ENCODE measurements around the gene CELF4.

Gene CELF4

GRCh38 chr18:37430357-37431076, 135.1 kb downstream of the CELF4 start:
- in situ Hi-C loops (cut with MboI; ENCODE audit: low pct_unique_long_range_greater_than_20kb, low sequenced_read_pairs, unreplicated experiment), result no loop called here
- DNase-seq (ENCODE audit: low spot score), result no peak
- TF ChIP-seq, protein P1, sequence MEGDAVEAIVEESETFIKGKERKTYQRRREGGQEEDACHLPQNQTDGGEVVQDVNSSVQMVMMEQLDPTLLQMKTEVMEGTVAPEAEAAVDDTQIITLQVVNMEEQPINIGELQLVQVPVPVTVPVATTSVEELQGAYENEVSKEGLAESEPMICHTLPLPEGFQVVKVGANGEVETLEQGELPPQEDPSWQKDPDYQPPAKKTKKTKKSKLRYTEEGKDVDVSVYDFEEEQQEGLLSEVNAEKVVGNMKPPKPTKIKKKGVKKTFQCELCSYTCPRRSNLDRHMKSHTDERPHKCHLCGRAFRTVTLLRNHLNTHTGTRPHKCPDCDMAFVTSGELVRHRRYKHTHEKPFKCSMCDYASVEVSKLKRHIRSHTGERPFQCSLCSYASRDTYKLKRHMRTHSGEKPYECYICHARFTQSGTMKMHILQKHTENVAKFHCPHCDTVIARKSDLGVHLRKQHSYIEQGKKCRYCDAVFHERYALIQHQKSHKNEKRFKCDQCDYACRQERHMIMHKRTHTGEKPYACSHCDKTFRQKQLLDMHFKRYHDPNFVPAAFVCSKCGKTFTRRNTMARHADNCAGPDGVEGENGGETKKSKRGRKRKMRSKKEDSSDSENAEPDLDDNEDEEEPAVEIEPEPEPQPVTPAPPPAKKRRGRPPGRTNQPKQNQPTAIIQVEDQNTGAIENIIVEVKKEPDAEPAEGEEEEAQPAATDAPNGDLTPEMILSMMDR (IDR thresholded peaks at IDR 0.05; ENCODE audit: extremely low read depth, insufficient read depth, missing control alignments), result no peak

- DNase-seq (ENCODE audit: low spot score), result no peak
- TF ChIP-seq, protein P1 (IDR thresholded peaks at IDR 0.05; ENCODE audit: extremely low read depth, insufficient read depth, missing control alignments), result no peak
- in situ Hi-C loops (cut with MboI; ENCODE audit: low pct_unique_long_range_greater_than_20kb, low sequenced_read_pairs, unreplicated experiment), result no loop called here
These were observed 135.8 kb downstream of the CELF4 start for GRCh38 chr18:37429791-37430190.

DNA sequence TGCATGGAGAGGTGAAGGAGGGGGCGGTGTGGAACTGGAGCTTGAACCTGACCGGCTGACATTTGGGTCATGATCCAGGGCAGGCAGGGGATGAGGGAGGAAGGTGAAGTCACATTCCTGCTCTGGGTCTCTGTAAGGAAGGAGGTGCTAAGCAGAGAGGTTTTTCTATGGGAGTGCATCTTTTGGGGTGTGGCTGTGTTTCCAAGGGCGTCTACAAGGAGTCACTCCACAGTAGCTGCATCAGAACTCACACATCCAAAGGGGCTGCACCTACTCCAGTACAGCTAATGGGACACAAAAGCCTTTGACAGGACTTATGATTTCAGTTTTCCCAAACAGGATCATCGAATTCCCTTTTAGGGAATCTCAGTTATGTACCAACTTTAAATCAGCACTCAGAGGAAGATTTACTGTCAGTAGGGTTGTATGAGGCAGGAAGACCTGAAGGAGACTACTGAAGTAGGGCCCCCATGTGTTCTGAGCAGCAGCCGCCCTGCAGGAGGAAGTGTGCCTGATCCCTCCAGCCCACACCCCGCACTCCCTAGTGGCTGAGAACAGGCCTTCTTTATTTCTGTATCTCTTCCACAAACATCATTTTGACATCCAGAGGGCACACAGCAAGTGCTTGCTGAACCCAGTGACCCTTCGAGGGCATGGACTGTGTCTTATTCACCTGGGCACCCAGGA, 137.2 kb downstream of the CELF4 start:
- in situ Hi-C loops (cut with MboI; ENCODE audit: low pct_unique_long_range_greater_than_20kb, low sequenced_read_pairs, unreplicated experiment), result no loop called here
- no peak for DNase-seq (ENCODE audit: low spot score)
- TF ChIP-seq, protein P1 (IDR thresholded peaks at IDR 0.05; ENCODE audit: extremely low read depth, insufficient read depth, missing control alignments), result no peak

GRCh38 chr18:37426586-37426985, 139.0 kb downstream of the CELF4 start:
- TF ChIP-seq, protein P1 (IDR thresholded peaks at IDR 0.05; ENCODE audit: extremely low read depth, insufficient read depth, missing control alignments), result no peak
- in situ Hi-C loops (cut with MboI; ENCODE audit: low pct_unique_long_range_greater_than_20kb, low sequenced_read_pairs, unreplicated experiment), result no loop called here
- no peak for DNase-seq (ENCODE audit: low spot score)

DNA sequence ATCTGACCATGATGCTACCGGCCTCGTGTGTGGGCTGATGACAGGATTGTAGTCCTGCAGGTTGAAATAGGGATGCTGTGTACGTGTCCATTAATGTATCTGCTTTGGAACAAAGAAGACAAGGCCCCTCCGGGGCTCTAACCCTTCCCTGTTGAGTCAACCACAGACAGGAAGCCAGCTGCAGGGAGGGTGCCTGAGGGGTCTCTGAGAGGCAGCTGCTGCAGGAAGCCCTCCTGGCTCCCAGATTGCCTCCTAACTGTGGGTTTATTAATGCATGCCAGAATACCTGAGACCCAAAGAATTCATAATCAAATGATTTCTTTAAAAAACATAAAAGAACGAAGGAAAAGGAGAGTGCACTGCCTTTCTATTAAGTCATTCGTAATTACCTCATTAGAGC, 140.4 kb downstream of the CELF4 start:
- in situ Hi-C loops (cut with MboI; ENCODE audit: low pct_unique_long_range_greater_than_20kb, low sequenced_read_pairs, unreplicated experiment), result no loop called here

GRCh38 chr18:37424507-37424906, 141.1 kb downstream of the CELF4 start:
- in situ Hi-C loops (cut with MboI; ENCODE audit: low pct_unique_long_range_greater_than_20kb, low sequenced_read_pairs, unreplicated experiment), result no loop called here
- no peak for DNase-seq (ENCODE audit: low spot score)
- TF ChIP-seq, protein P1 (IDR thresholded peaks at IDR 0.05; ENCODE audit: extremely low read depth, insufficient read depth, missing control alignments), result no peak

More for the DNA sequence above, 140.4 kb downstream of the CELF4 start:
- TF ChIP-seq, protein P1 (IDR thresholded peaks at IDR 0.05; ENCODE audit: extremely low read depth, insufficient read depth, missing control alignments), result no peak
- DNase-seq (ENCODE audit: low spot score), result no peak
